Renal cortex interstitium (tissue), 11 donors: ENCODE data around the gene FBXO24. TPM values are rescaled to one million over a fixed set of nuclear protein-coding genes. Genes with fewer than 3 reads are reported as not detected.

Experiments used
- DNase-seq, 11 donors: peaks; one replicate each; pipeline ENCODE4 v3.0.0-alpha.2; 2013; ENCODE audit warnings: low read depth in 9 of 11, low spot score in 4 of 11; ENCODE audit errors: extremely low read depth in 1 of 11
- polyA plus RNA-seq, 3 donors: library from polyadenylated mRNA; unstranded; fragments of 120-200 nt; gene quantifications; one replicate each; pipeline ENCODE4 v1.2.1, GENCODE V29; 2013; ENCODE audit not compliant: insufficient read length in 3 of 3

FBXO24 gene
- polyA plus RNA-seq, 3 donors: 1.7 to 2.5 (median 1.7) TPM

DNA sequence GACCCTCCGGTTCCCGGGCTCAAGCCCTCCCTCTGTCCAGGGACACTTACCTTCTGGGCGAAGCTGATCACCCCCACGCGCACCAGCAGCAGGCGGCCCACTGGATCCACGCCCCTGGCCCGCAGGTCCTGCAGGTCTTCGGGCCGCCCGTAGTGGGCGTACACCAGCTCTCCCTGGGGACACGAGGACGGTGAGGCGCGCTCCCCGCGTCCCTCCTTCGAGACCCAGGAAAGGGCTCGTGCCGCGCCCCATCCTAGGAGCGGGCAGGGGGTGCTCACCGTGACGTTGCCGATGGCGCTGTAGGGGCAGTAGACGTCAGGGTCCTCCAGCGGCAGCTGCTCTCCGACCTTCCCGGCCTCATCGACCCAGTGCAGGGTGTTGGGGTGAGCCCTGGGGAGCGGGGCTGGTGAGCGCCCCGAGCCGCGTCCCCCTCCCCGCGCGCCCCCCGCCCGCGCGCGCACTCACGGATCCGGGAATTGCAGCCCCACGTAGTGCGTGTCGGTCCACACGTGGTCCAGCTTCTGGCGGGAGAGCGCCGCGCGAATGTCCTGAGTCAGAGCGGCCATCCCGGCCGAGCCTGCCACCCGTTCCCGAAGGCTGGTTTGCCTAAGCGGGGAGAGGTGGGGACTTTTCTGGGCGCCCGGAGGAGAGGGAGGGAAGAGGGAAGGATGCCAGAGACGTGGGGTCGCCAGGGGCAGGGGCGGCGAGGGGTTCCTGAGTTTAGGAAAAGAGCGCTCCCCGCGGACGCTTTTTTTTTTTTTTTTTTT, 47.0 kb downstream of the FBXO24 start:
- no peak for DNase-seq

DNA sequence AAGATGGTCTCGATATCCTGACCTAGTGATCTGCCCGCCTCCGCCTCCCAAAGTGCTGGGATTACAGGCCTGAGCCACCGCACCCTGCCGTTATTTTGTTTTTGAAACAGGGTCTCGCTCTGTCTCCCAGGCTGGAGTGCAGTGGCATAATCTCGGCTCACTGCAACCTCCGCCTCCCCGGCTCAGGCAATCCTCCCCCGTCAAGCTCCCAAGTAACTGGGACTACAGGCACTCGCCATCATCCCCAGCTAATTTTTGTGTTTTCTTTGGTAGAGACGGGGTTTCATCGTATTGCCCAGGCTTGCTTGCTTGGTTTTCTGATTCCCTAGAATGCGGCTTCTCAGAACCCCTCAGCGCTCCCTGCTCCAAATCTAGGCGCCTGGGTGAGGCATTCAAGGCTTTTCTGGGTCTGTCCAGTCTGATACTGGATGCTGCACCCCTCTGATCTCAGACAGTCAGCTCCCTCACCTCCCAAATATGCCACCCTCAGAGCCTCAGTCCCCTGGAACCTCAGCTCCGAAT, 53.9 kb downstream of the FBXO24 start:
- DNase-seq: no peak

DNA sequence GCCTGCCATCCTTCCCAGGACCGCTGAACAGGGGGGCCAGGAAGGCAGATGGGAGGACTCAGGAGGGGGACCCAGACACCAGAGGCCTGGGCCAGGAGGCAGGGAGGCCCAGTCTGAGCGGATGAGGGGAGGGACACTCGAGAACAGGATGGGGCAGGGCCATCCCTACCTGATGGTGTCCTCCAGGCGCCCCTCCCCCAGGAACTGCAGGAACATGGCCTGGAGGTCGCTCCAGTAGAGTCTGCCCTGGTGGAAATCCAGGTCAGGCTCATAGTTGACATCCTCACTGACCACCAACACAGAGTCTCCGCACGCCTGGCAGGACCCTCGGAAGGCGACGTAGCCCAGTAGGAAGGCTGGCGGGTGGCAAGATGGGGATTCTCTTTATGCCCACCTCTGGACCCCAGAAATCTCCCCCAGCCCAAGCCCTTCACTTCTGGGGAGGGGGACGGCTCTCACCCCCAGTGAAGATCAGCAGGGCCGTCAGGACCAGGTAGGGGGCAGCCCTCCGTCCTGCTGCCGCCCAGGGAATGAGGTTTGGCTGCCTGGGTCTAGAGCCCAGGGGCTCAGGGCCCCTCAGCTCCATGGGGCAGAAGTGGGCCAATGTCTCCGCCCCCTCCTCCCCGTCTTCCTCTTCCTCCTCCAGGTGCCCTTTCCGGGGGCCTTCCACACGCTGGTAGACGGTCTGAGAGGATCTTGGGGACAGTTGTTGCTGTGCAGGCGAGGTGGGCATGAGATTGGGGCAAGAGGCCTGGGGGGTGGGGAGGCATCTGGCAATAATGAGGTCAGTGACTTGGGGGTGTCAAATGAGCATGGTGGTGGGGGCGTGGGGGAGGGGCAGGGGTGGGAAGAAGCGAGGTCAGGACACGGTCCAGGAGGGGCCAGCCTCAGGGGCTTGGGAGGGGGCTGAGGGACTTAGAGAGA, 54.7 kb downstream of the FBXO24 start:
- no peak for DNase-seq

DNA sequence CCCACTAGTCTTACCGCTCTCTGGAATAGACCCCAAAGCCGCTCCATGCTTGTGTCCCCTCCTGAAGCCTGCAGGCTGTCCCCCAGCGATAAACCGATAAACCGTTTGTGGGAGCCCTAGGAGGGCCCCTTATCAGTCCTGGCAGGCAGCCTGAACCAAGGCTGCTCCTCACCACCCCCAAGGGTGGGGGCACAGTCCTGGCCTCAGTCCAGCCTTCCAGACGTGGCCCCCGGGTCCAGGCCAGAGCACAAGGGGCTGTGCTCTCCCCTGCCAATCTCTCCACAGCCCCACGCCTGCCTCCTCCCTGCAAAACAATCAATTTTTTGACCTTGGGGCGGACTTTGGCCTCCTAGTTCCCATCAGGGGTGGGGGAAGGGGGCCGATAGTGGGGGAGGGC, 55.3 kb downstream of the FBXO24 start, which contains the start of gene TFR2:
TSS of gene TFR2 (minus strand) at position 90 of the 397 bp plus-strand sequence. CDS start at position 47, 43 bp downstream.
- DNase-seq: no peak

DNA sequence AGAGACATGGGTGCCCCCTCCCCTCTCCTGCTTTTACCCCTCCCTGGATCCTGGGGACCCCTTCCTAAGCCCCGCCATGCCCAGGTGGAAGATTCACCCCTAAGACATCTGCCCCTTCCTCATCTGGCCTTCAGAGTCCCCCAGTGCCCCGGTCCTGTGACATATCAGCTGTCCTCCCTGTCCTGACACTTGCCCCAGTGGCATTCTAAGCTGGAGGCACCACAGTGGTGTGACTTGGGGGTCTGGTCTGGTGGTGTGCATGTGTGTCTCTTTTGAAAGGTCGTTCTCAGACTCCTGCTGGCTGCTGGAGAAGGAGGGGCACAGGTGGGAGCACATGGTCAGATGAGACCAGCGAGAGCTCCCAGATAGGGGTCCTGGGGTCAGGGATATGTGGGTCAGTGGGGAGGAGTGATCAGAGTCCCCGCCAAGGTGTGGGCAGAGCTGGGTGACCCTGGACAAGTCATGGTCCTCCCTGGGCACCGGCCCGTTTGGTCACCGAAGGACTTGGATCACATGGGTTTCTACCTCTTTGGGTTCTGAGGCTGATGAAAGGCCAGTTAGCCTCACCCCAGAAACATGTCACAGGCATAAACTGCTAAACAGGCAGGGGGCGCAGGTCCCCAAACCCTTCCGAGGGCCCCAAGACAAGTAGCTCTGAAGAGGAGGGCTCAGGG, 55.9 kb downstream of the FBXO24 start:
- no peak for DNase-seq

DNA sequence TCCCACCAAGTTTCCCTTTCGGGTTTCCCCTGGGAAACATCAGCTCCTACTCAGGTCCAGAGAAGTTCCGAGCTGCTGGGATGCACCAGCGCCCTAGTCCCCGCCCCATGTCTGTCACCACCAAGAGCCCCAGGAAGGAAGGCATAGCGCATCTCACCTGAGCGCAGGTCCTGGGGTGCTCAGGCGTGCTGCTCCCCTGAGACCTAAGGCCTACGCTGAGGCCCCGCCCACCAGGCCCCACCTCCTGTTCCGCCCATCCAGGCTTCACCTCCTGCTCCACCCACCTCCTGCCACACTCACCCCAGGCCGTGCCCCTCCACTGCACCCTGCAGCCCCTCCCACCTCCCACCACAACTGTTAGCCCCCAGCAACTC, 56.4 kb downstream of the FBXO24 start:
- DNase-seq: no peak

DNA sequence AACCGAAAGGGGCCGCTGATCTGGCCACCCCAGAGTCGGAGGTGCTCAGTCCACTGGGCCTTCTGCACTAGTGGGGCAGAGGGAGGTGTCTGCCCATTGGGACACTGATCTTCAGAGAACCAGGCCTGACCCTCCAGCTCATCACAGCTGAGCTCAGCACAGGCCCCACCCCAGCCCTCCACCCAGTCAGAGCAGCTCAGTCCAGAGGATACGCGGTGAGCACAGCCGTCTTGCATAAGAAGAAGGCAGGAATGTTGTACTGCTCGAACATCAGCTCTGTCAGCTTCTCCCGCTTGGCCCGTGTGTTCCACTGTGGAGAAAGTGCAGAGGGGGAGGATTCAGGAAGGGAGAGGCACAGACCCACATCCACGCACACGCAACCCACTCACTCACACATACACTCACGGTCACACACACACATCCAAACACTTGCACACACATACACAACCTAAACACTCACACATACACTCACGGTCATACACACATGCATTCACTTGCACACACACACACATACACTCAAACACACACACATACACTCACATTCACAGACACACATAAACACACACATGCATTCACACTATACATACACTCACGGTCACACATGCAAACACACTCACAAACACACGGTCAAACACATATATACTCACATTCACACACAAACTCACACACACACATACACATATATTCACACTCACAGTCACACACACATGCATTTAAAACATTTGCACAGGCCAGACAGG, 63.9 kb downstream of the FBXO24 start:
- no peak for DNase-seq

Other genes with a start within 250 kb of the FBXO24 start
- 10 to 100 TPM; 36.0 to 58.2 (median 37.6) TPM for gene PILRB, start 228.2 kb upstream of the FBXO24 start, polyA plus RNA-seq
- gene PILRA, start 212.8 kb upstream of the FBXO24 start, polyA plus RNA-seq: 1 to 10 TPM; 4.7 to 8.0 (median 6.6) TPM
- gene ZCWPW1, start 157.6 kb upstream of the FBXO24 start, polyA plus RNA-seq: 1 to 10 TPM; 4.7 to 7.5 (median 5.9) TPM
- 10 to 100 TPM; 50.6 to 65.3 (median 54.1) TPM for gene MEPCE, start 156.5 kb upstream of the FBXO24 start, polyA plus RNA-seq
- 10 to 100 TPM; 14.8 to 20.9 (median 19.5) TPM for gene PPP1R35, start 149.8 kb upstream of the FBXO24 start, polyA plus RNA-seq
- 1 to 10 TPM in 2 of 3 donors, under 1 TPM in 1; 0.99 to 2.0 (median 1.4) TPM for gene SPACDR, start 122.1 kb upstream of the FBXO24 start, polyA plus RNA-seq
- gene TSC22D4, start 107.1 kb upstream of the FBXO24 start, polyA plus RNA-seq: 10 to 100 TPM; 30.9 to 52.8 (median 49.4) TPM
- gene NYAP1, start 102.4 kb upstream of the FBXO24 start, polyA plus RNA-seq: 1 to 10 TPM; 1.6 to 2.9 (median 2.4) TPM
- gene AGFG2, start 47.1 kb upstream of the FBXO24 start, polyA plus RNA-seq: 10 to 100 TPM in 2 of 3 donors, 1 to 10 TPM in 1; 9.2 to 13.6 (median 13.1) TPM
- 1 to 10 TPM; 4.6 to 9.9 (median 7.5) TPM for gene SAP25, start 12.4 kb upstream of the FBXO24 start, polyA plus RNA-seq
- gene LRCH4, start 199 bp upstream of the FBXO24 start, polyA plus RNA-seq: 10 to 100 TPM; 28.7 to 56.4 (median 46.5) TPM
- 100 to 1,000 TPM in 2 of 3 donors, 10 to 100 TPM in 1; 92.2 to 146 (median 141) TPM for gene PCOLCE, start 16.0 kb downstream of the FBXO24 start, polyA plus RNA-seq
- 10 to 100 TPM; 20.6 to 31.9 (median 28.8) TPM for gene MOSPD3, start 26.2 kb downstream of the FBXO24 start, polyA plus RNA-seq
- 1 to 10 TPM in 1 of 3 donors, under 1 TPM in 2; 0.95 to 1.1 (median 0.98) TPM for gene TFR2, start 55.2 kb downstream of the FBXO24 start, polyA plus RNA-seq
- gene ACTL6B, start 70.1 kb downstream of the FBXO24 start, polyA plus RNA-seq: not detected
- gene GNB2, start 87.4 kb downstream of the FBXO24 start, polyA plus RNA-seq: 100 to 1,000 TPM; 173 to 224 (median 197) TPM
- gene GIGYF1, start 107.9 kb downstream of the FBXO24 start, polyA plus RNA-seq: 10 to 100 TPM; 34.0 to 66.0 (median 46.5) TPM
- 10 to 100 TPM; 20.7 to 30.8 (median 23.7) TPM for gene POP7, start 119.8 kb downstream of the FBXO24 start, polyA plus RNA-seq
- gene EPO, start 134.1 kb downstream of the FBXO24 start, polyA plus RNA-seq: under 1 TPM in 2 of 3 donors, not detected in 1; 0.14 to 0.38 TPM
- under 1 TPM in 2 of 3 donors, not detected in 1; 0.02 to 0.03 TPM for gene ZAN, start 147.3 kb downstream of the FBXO24 start, polyA plus RNA-seq
- 100 to 1,000 TPM in 1 of 3 donors, 10 to 100 TPM in 2; 81.4 to 102 (median 84.1) TPM for gene EPHB4, start 241.2 kb downstream of the FBXO24 start, polyA plus RNA-seq